ENCODE results near the gene TFAP2C.

- TF ChIP-seq EZH2 (optimal IDR thresholded peaks at IDR 0.05; ENCODE audit: low read depth, low read length) (no peak), CTCF (IDR thresholded peaks at IDR 0.05; ENCODE audit: low read length) (no peak), EZH2phosphoT487 (IDR thresholded peaks at IDR 0.05; ENCODE audit: low read length) (no peak)
Measured at GRCh38 chr20:56685879-56686278, 56.8 kb downstream of the TFAP2C start.

Measured in MM.1S (cell line).